Stimulated activated naive CD4-positive, alpha-beta T cell (primary cell): ENCODE measurements around the gene VMAC.

Source experiments
- DNase-seq, 6 experiments: peaks; one replicate each; lab custom pipeline; 2025; lab: John Stamatoyannopoulos, UW

The VMAC gene

DNA sequence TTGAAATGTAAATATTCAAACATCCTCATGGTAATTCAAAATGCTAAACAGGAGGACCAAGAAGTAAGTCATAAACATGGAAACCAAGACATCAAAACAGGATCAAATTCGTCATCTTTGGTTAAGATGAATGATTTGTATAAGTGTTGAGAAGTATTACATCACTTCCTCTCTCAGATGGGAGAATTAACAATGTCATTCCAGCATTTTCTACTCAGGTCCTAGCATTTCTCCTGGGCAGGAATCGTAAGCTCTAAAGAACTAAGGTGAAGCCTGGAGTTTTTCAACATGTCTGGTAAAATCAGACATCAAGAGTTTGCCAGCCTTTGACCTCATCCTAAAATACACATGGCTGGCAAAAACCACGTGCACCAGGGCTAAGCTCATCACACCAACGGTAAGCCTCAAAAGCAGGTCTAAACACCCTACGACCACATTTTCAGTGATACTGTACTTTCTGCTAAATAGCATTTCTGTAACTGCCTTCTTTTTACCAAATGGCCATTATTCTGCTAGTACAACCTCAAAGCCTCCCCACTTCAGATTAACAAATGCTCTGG lies 48.4 kb downstream of the VMAC start:
- peak in 1 of 6 experiments; percentile 25 for DNase-seq

DNA sequence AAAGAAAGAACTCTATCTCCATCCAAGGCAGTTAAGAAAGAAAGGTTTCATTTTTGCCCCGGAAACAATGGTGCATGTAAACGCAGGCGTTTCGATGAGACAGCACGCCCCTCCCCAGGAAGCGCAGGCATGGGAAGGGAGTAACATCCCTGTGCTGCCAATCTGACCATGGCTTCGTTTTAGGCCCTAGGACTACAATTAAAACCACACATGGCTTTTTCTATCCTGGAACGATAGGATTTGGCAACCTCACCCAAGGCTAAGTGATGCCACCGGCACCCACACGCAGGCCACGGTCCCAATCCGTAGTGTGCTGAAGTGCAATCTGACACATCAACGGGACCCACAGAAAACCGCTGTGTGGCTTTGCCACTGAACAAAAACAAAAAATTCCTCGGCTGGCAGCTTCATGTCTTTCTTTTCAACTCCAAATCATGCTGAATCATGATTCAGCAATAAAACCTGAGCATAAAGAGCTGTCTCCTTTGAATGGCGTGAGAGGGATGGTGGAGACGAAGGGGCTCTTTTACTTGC lies 49.1 kb downstream of the VMAC start:
- DNase-seq: peak in 2 of 6 experiments; percentile 35 to 39

DNA sequence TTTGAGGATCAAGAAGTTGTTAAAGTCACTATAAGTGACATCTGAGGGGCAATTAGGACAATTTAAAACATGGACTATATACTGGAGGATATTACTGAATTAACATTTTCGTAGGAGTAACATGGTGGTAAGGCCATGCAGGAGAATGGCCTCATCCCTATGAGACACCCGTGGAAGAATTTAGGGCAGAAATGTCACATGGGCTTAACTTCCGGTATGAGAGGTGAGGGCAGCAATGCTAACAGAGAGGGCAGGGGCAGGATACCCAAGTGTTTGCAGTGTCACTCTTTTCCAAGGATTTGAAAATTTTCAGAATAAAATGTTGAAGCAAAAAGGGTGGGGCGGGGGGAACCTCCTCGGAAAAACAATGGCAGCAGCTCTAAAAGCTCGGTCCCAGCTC lies 49.6 kb downstream of the VMAC start:
- no peak for DNase-seq

DNA sequence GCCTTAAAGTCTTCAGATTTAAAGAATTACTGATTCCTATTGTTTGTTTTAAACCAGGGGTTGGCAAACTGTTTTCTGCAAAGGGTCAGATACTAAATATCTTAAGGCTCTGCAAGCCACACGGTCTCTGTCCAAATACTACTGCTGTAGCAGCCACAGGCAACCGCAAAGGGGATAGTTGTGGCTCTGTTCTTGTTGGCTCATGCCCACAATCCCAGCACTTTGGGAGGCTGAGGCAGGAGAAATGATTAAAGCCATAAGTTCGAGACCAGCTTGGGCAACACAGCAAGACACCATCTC lies 50.9 kb downstream of the VMAC start:
- no peak for DNase-seq

DNA sequence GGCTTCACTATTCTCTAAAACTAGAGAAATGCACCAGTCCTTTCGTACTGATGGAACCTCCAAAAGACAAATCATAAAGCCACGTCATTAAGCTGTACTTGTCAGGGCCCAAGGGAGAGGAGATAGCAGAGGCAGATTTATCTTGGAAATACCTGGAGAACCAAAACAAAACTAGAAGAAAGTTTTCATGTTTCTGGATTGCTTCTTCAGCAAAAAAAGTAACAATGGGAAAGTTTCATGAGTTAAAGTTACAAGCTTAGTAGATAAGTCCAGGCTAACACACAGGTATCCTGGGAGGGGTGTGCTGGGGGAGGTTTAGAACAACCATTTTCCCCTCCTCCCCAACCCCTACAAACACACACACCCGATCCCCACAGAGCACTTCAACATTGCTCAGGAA lies 51.7 kb downstream of the VMAC start:
- no peak for DNase-seq

DNA sequence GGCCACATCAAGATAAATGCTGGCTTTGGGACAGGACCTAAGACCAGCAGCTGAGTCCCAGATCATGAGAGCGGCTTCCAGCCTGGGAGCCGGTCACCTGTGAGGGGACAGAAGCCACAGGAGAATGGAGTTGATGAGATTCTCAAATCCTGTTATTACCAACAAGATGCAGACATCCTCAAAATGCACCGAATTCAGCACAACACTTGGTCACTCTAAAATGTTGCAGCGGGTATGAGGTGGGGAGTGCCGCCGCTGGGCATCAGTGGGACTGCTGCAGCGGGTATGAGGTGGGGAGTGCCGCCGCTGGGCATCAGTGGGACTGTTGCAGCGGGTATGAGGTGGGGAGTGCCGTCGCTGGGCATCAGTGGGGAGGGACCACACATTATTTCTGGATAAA lies 52.1 kb downstream of the VMAC start:
- DNase-seq: no peak

DNA sequence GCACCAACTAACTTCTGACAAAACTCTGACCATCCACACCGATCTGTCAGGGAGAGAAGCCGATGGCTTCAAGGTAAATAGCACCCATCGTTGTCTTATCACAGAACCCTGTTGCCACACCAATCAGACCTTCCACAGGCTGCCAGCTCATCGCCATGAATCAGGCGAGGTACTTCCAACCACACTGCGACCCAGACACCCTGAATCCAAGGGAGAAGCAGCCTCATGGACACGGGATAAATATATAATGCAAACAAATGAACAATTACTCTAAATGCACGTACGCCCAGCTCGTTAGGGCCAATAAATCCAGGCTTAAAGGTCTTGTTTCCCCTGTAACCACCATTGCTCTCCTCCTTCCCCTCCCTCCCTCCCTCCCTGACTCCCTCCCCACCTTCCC lies 52.5 kb downstream of the VMAC start:
- no peak for DNase-seq

DNA sequence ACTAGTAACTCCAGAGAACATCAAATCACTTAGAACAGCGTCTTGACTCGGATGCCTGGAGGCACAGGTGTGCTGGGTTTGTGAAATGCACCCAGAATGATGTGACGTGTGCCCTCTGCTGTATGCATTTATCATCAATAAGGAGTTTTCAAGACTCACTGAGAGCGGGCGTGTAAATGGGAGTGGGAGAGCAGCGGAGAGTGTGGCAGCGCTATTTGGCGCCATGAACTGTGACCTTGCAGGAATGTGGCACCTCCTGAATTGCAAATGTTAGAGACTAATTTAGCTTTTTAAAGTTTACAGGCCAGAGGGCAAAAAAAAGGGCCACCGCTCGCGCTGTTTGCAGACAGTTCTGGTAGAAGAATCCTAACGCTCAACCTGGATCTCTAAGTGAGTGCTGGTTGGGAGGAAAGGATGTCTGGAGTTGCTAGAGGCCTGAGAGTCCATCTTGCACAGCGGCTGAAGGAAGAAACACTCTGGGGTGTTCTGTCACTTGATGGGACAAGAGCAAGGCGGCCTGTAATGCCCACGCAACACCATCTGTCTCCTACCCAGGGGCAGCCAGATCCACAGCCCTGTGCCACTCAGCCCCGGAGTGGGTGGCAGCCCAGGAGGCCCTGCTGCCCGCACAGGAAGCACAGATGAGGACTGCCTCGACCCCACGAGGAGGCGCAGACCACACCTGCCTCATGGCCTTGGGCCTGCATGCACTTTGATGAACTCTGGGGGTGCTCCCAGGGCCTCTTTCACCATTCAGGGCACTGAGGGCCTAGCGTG lies 53.6 kb downstream of the VMAC start:
- no peak for DNase-seq

DNA sequence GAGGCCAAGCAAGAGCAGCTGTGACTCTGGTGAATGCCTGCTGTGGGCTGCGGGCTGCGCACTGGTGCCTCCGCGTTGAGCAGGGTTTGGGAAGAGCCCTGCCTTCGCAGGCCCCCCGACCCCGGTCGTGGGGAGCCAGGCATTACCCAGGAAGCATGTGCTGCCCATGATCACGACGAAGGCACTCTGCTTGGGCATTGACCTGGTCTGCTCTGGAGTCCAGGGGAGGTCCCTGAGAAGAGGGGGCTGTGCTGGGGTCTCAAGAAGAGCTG lies 54.1 kb downstream of the VMAC start:
- no peak for DNase-seq

DNA sequence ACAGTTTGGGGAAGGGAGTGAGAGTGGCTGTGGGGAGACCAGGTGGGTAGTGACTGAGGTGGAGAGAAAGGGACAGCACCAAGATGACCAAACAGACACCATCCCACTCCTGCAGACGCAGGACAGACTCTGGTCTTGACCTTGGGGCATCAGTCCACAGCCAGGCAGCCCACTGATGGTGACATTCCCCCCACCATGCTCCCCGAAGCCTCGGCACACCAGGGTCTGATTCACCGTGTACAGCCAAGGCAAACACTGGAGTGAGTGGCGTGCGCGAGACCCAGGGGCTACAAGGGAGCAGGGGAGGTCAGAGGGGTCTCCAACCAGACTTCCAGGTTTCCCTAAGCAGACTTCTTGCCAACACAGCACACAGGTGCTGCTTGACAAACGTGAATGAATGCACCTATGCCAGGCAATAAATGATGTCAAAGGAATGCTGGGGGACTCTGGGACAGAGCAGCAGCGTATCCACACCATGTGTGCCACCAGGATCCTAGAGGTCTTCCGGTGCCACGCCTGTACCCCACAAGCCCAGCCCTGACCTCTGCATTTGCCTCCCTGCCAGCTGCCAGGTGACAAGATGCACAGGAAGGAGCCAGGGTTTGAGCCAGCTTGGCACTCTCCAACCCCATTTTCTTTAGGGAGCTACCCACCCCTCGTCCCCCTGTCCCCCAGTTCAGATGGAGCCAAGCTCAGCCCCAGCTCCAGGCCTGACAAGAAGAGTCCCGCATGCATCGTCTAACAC lies 54.8 kb downstream of the VMAC start:
- DNase-seq: no peak
